ENCODE results near the gene KRT14. TPM values are rescaled to one million over a fixed set of nuclear protein-coding genes. Genes with fewer than 3 reads are reported as not detected.

The KRT14 gene
- total RNA-seq, 4 donors from 2014 or later: 7,400 to 12,534 (median 10,685) TPM

GRCh38 chr17:41575336-41575735, 11.4 kb downstream of the KRT14 start:
- TF ChIP-seq POLR2A (IDR thresholded peaks at IDR 0.05) (no peak), EP300 (IDR thresholded peaks at IDR 0.05) (no peak), POLR2AphosphoS5 (IDR thresholded peaks at IDR 0.05) (no peak), CTCF (IDR thresholded peaks at IDR 0.05) (no peak)
- H3K9me3 ChIP-seq: no peaks in the 10 kb centered on the region
- 65% methylated on average over 3 of the region's 3 CpGs for WGBS

GRCh38 chr17:41571561-41572434, 14.9 kb downstream of the KRT14 start, which contains the start of gene KRT9:
KRT9 (minus strand) TSS chr17:41572059; CDS start chr17:41571992, 67 bp downstream.
- 67% methylated on average over 15 of the region's 24 CpGs for WGBS
- Histone ChIP-seq H3K36me3 (no peaks in the 10 kb centered on the region), H3K4me3 (no peak within 1 kb of the TSS), H3K27ac (no peak within 1 kb of the TSS), H3K4me1 (peaks cover under 1% of the 10 kb centered on the region), H3K27me3 (peaks cover 24% of the 10 kb centered on the region), H3K9me3 (no peaks in the 10 kb centered on the region)
- TF ChIP-seq EP300 (IDR thresholded peaks at IDR 0.05) (no peak), CTCF (IDR thresholded peaks at IDR 0.05) (no peak), POLR2A (IDR thresholded peaks at IDR 0.05) (no peak), POLR2AphosphoS5 (IDR thresholded peaks at IDR 0.05) (no peak)
- DNase-seq (ENCODE audit: low spot score in 2 of 2): no peak

More at GRCh38 chr17:41575336-41575735, 11.4 kb downstream of the KRT14 start:
- no peak overlapping the region for H3K4me3 ChIP-seq
- no peak overlapping the region for H3K27ac ChIP-seq
- DNase-seq (ENCODE audit: low spot score in 2 of 2): no peak
- peaks cover 14% of the 10 kb centered on the region for H3K4me1 ChIP-seq
- peaks cover 25% of the 10 kb centered on the region for H3K27me3 ChIP-seq
- no peaks in the 10 kb centered on the region for H3K36me3 ChIP-seq

- peaks cover 11% of the 10 kb centered on the region for H3K27me3 ChIP-seq
Measured at GRCh38 chr17:41567317-41567716, 19.4 kb downstream of the KRT14 start.

GRCh38 chr17:41565338-41565737, 21.4 kb downstream of the KRT14 start:
- Histone ChIP-seq H3K9me3 (no peaks in the 10 kb centered on the region), H3K4me1 (no peaks in the 10 kb centered on the region), H3K4me3 (no peak overlapping the region), H3K36me3 (no peaks in the 10 kb centered on the region), H3K27me3 (peaks cover 9% of the 10 kb centered on the region), H3K27ac (no peak overlapping the region)
- TF ChIP-seq POLR2A (IDR thresholded peaks at IDR 0.05) (no peak), EP300 (IDR thresholded peaks at IDR 0.05) (no peak), POLR2AphosphoS5 (IDR thresholded peaks at IDR 0.05) (no peak)
- no peak for DNase-seq (ENCODE audit: low spot score in 2 of 2)

More at GRCh38 chr17:41567317-41567716, 19.4 kb downstream of the KRT14 start:
- no peaks in the 10 kb centered on the region for H3K36me3 ChIP-seq
- DNase-seq (ENCODE audit: low spot score in 2 of 2): no peak
- no peak overlapping the region for H3K4me3 ChIP-seq
- H3K27ac ChIP-seq: no peak overlapping the region
- H3K4me1 ChIP-seq: no peaks in the 10 kb centered on the region
- WGBS: 87% methylated on average over 6 of the region's 6 CpGs
- no peak for TF ChIP-seq EP300 (IDR thresholded peaks at IDR 0.05)
- H3K9me3 ChIP-seq: no peaks in the 10 kb centered on the region

- no peak overlapping the region for H3K4me3 ChIP-seq
- WGBS: 53% methylated on average over 3 of the region's 3 CpGs
- no peaks in the 10 kb centered on the region for H3K9me3 ChIP-seq
- H3K4me1 ChIP-seq: no peaks in the 10 kb centered on the region
- peaks cover 16% of the 10 kb centered on the region for H3K27me3 ChIP-seq
- H3K36me3 ChIP-seq: no peaks in the 10 kb centered on the region
- DNase-seq (ENCODE audit: low spot score in 2 of 2): no peak
- TF ChIP-seq POLR2A (IDR thresholded peaks at IDR 0.05) (no peak), EP300 (IDR thresholded peaks at IDR 0.05) (no peak), CTCF (IDR thresholded peaks at IDR 0.05) (no peak), POLR2AphosphoS5 (IDR thresholded peaks at IDR 0.05) (no peak)
- H3K27ac ChIP-seq: no peak overlapping the region
Measured at GRCh38 chr17:41563607-41564170, 23.0 kb downstream of the KRT14 start.

GRCh38 chr17:41561554-41561953, 25.1 kb downstream of the KRT14 start:
- Histone ChIP-seq H3K36me3 (no peaks in the 10 kb centered on the region), H3K4me3 (no peak overlapping the region), H3K27ac (no peak overlapping the region), H3K27me3 (peaks cover 21% of the 10 kb centered on the region), H3K9me3 (no peaks in the 10 kb centered on the region), H3K4me1 (no peaks in the 10 kb centered on the region)
- 85% methylated on average over 6 of the region's 6 CpGs for WGBS
- no peak for TF ChIP-seq EP300 (IDR thresholded peaks at IDR 0.05)
- TF ChIP-seq CTCF (IDR thresholded peaks at IDR 0.05): no peak
- TF ChIP-seq POLR2A (IDR thresholded peaks at IDR 0.05): no peak
- no peak for DNase-seq (ENCODE audit: low spot score in 2 of 2)

Data from suprapubic skin (tissue), 4 donors.